HepG2 (cell line): ENCODE results near the gene GNG3. TPM values are rescaled to one million over a fixed set of nuclear protein-coding genes. Genes with fewer than 3 reads are reported as not detected.

Source experiments
- ARID4A ChIP-seq: sonication (generic); formaldehyde crosslinking; IDR thresholded peaks from 2 replicates; pipeline ENCODE4 v1.5.0; 2020; ENCODE audit warnings: mild to moderate bottlenecking, missing genetic modification reagents, borderline replicate concordance
- EED ChIP-seq: sonication (generic); formaldehyde crosslinking; IDR thresholded peaks from 2 replicates; pipeline ENCODE4 v1.5.0; 2020; ENCODE audit warnings: mild to moderate bottlenecking, missing genetic modification reagents
- GATAD1 ChIP-seq: IDR thresholded peaks from 2 replicates; pipeline ENCODE4 v1.6.1; 2016; ENCODE audit warnings: missing genetic modification reagents, missing compliant biosample characterization
- KDM2A ChIP-seq: sonication (generic); formaldehyde crosslinking; IDR thresholded peaks from 2 replicates; pipeline ENCODE4 v1.4.0; 2020; ENCODE audit warnings: low read depth, missing genetic modification reagents, borderline replicate concordance
- MEIS2 ChIP-seq: sonication (generic); formaldehyde crosslinking; IDR thresholded peaks from 2 replicates; pipeline ENCODE4 v1.9.0; 2021; ENCODE audit warnings: mild to moderate bottlenecking, missing genetic modification reagents
- NCOA2 ChIP-seq: sonication (generic); formaldehyde crosslinking; IDR thresholded peaks from 2 replicates; pipeline ENCODE4 v1.8.0; 2022; ENCODE audit warnings: inconsistent platforms
- PATZ1 ChIP-seq: sonication (generic); formaldehyde crosslinking; IDR thresholded peaks from 2 replicates; pipeline ENCODE4 v1.4.0; 2020; ENCODE audit warnings: missing genetic modification reagents
- RXRB ChIP-seq: IDR thresholded peaks from 2 replicates; pipeline ENCODE4 v1.6.1; 2016; ENCODE audit warnings: borderline replicate concordance, missing genetic modification reagents, missing compliant biosample characterization
- STAT5B ChIP-seq: sonication (generic); formaldehyde crosslinking; IDR thresholded peaks from 2 replicates; pipeline ENCODE4 v1.4.0; 2020; ENCODE audit warnings: missing genetic modification reagents
- ZNF318 ChIP-seq: sonication (generic); formaldehyde crosslinking; IDR thresholded peaks from 2 replicates; pipeline ENCODE4 v1.4.0; 2020; ENCODE audit warnings: mild to moderate bottlenecking, missing genetic modification reagents
- polyA plus RNA-seq, 8 experiments: library from polyadenylated mRNA; depleted of rRNA in 3 of 8; stranded (reverse) in 7 of 8; unstranded in 1 of 8; fragments of >200 nt; fragmentation: Illumina TruSeq in 4 of 8; extraction: Trizol in 4 of 8; gene quantifications; 2 replicates each; pipeline versions ENCODE4 v1.2.1 to v1.2.3, GENCODE V29; 2011 to 2016; ENCODE audit warnings: low read depth in 4 of 8, missing spikeins in 1 of 8, mixed read lengths in 1 of 8; ENCODE audit not compliant: insufficient read depth in 1 of 8
- total RNA-seq, 5 experiments: library from RNA; depleted of rRNA; stranded (reverse); fragments of >200 nt; fragmentation: Illumina TruSeq; extraction: Trizol; gene quantifications; 2 replicates each; pipeline ENCODE4 v1.2.3, GENCODE V29; 2016; ENCODE audit warnings: low read depth in 1 of 5
- TF ChIP-seq, protein P1 (sequence below): sonication (generic); formaldehyde crosslinking; IDR thresholded peaks from 2 replicates; pipeline ENCODE4 v1.5.1; 2020; ENCODE audit warnings: missing genetic modification reagents, mild to moderate bottlenecking, borderline replicate concordance

The GNG3 gene
- total and polyA plus RNA-seq, 2 of the 13 experiments (the other 11 are each of a cell fraction or from before 2014, with no cell fraction given): not detected

DNA sequence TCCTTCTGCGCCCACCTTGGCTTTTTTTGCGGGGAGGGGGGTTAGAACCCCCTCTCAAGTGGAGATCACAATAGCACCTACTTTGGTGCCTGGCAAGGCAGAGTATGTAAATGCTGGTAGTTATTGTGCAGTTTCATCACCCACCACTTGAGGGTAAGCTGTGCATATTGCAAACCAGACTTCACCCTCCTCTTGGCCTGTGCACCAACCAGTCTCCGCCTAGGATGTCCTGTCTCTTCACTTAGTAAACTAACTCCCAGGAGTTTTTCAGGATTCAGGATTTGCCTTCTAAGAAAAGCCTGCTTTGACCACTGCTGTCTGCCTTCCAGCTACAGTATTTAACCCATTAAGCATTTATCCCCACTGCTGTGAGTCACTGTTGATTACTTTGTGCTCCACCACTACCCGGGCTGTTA is 26.6 kb upstream of the GNG3 start (continued):
- TF ChIP-seq KDM2A (CRISPR knock-in tag) (no peak), PATZ1 (CRISPR knock-in tag) (peak; percentile 57), STAT5B (CRISPR knock-in tag) (no peak), MEIS2 (CRISPR knock-in tag) (0 out of 2 replicates have a peak, but pooled peaks have one; percentile 39), NCOA2 (0 out of 2 replicates have a peak, but pooled peaks have one; percentile 27), ARID4A (no peak; the same call in 1 of the 2 replicates), GATAD1 (CRISPR knock-in tag) (peak; percentile 59; the same call in 1 of the 2 replicates), RXRB (CRISPR knock-in tag) (0 out of 2 replicates have a peak, but pooled peaks have one; percentile 33), EED (CRISPR knock-in tag) (no peak), ZNF318 (CRISPR knock-in tag) (no peak)
- TF ChIP-seq, protein P1, sequence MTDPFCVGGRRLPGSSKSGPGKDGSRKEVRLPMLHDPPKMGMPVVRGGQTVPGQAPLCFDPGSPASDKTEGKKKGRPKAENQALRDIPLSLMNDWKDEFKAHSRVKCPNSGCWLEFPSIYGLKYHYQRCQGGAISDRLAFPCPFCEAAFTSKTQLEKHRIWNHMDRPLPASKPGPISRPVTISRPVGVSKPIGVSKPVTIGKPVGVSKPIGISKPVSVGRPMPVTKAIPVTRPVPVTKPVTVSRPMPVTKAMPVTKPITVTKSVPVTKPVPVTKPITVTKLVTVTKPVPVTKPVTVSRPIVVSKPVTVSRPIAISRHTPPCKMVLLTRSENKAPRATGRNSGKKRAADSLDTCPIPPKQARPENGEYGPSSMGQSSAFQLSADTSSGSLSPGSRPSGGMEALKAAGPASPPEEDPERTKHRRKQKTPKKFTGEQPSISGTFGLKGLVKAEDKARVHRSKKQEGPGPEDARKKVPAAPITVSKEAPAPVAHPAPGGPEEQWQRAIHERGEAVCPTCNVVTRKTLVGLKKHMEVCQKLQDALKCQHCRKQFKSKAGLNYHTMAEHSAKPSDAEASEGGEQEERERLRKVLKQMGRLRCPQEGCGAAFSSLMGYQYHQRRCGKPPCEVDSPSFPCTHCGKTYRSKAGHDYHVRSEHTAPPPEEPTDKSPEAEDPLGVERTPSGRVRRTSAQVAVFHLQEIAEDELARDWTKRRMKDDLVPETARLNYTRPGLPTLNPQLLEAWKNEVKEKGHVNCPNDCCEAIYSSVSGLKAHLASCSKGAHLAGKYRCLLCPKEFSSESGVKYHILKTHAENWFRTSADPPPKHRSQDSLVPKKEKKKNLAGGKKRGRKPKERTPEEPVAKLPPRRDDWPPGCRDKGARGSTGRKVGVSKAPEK: no peak
